ENCODE measurements around the gene TRABD2A. TPM values are rescaled to one million over a fixed set of nuclear protein-coding genes. Genes with fewer than 3 reads are reported as not detected.

The TRABD2A gene
- total RNA-seq, 4 donors from 2014 or later: 2.4 to 16.8 (median 8.5) TPM

DNA sequence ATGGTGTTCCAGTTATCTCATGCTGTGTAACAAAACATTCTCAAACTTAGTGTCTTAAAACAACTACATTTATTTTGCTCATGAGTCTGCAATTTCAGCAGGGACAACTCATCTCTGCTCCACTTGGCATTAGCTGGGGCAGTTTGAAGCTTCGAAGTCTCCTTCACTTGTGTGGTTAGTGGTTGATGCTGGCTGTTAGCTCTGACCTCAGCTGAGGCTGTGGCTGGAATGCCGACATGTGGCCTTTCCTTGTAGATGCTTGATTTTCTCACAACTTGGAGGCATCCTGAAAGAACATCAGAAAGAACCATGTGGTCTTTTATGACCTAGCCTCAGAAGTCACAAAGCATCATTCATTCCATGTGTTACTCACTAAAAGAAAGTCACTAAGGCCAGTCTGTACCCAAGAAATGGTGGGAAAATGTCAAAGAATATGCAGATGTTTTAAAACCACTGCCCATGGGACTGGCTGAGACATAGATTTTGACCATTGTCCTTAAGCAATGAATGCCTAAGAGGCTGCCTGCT lies 20.8 kb upstream of the TRABD2A start:
- TF ChIP-seq, protein P1, sequence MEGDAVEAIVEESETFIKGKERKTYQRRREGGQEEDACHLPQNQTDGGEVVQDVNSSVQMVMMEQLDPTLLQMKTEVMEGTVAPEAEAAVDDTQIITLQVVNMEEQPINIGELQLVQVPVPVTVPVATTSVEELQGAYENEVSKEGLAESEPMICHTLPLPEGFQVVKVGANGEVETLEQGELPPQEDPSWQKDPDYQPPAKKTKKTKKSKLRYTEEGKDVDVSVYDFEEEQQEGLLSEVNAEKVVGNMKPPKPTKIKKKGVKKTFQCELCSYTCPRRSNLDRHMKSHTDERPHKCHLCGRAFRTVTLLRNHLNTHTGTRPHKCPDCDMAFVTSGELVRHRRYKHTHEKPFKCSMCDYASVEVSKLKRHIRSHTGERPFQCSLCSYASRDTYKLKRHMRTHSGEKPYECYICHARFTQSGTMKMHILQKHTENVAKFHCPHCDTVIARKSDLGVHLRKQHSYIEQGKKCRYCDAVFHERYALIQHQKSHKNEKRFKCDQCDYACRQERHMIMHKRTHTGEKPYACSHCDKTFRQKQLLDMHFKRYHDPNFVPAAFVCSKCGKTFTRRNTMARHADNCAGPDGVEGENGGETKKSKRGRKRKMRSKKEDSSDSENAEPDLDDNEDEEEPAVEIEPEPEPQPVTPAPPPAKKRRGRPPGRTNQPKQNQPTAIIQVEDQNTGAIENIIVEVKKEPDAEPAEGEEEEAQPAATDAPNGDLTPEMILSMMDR (IDR thresholded peaks at IDR 0.05; ENCODE audit: low read depth): no peak

DNA sequence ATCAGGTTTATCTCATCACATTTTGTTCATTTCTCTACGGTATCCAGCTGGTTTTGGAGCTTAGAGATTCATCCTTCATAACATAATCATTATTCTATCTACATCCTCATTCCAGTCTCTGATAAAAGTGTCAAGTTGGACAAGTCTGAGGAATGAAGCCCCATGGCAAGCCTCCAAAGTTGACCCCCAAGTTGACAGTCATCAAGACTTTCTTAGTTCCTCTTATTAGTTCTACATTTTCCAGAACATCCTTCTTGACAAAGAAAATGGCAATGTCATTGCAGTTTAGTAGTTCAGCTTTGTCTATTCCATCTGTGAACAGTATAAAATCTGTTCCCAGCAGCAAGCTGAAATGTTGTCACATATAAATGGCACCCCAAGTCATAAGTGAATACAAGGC lies 20.1 kb upstream of the TRABD2A start:
- TF ChIP-seq, protein P1 (IDR thresholded peaks at IDR 0.05; ENCODE audit: low read depth): no peak

DNA sequence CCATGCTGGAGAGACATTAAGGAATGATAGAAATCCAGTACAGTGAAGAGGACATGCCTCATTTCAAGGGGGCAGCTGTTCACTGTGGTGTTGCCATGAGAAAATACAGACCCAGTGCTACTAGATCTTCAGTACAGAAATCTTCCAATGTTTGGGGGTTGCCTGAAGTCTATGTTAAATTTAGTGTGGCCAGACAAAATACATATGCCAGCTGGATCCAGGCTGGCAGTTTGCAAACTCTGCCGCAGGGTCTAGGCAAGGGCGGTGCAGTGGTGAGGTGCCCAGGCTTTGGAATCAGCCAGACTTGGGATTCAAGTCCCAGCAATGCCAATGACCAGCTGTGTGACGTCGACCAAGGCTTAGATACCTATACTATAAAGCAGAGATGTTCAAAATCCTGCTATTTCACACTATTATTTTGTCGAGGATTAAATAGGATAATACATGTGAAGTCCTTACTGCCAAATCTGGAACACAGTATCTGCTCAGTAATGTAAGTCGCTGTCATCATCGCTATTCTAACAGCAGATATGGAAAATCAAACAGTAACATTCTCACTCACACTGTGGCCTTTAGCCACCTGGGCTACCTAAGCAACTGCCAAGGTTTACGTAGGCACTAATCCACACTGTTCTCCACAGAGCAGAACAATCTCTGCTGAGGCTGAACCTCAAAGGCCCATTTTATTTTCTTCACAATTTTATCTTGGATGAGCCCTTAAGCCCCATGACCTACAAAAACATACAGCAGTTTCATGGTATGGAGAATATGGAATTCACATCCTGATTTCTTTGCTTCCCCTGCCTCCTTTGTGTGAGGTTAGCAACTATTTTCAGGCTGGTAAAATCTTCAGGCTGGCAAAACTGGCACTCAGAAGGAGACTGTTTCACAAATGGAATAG lies 18.7 kb upstream of the TRABD2A start:
- TF ChIP-seq, protein P1 (IDR thresholded peaks at IDR 0.05; ENCODE audit: low read depth): no peak

DNA sequence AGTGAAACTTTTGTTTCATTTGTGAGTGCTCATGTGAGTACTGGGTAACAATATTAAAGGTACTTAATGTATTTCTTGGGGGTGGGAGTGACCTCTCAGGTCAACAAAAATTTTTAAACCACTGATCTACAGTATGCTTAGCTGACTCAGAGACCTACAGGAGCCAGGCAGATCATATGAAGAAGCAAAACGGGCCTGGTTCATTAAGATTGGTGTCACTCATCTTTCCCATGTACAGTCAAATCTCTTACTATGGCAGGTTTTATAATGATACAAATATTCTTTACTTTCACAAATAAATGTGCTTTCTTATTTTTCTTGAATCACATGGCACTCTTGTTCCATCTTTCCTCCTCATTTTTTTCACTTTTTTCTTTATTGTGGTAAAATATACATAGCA lies 16.9 kb upstream of the TRABD2A start:
- TF ChIP-seq, protein P1 (IDR thresholded peaks at IDR 0.05; ENCODE audit: low read depth): no peak

DNA sequence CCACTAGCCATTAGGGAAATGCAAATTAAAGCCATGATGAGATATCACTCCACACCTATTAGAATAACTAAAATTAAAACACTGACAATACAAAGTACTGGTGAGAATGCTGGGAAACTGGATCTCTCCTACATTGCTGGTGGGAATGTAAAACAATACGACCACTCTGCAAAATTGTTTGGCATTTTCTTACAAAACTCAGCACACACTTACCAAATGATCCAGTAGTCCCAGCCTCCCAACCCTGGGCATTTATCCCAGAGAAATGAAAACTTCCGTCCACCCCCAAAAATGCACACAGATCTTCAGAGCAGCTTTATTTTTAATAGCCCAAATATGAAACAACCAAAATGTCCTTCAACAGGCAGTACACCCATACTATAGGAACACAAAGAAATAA lies 15.7 kb upstream of the TRABD2A start:
- TF ChIP-seq, protein P1 (IDR thresholded peaks at IDR 0.05; ENCODE audit: low read depth): no peak

DNA sequence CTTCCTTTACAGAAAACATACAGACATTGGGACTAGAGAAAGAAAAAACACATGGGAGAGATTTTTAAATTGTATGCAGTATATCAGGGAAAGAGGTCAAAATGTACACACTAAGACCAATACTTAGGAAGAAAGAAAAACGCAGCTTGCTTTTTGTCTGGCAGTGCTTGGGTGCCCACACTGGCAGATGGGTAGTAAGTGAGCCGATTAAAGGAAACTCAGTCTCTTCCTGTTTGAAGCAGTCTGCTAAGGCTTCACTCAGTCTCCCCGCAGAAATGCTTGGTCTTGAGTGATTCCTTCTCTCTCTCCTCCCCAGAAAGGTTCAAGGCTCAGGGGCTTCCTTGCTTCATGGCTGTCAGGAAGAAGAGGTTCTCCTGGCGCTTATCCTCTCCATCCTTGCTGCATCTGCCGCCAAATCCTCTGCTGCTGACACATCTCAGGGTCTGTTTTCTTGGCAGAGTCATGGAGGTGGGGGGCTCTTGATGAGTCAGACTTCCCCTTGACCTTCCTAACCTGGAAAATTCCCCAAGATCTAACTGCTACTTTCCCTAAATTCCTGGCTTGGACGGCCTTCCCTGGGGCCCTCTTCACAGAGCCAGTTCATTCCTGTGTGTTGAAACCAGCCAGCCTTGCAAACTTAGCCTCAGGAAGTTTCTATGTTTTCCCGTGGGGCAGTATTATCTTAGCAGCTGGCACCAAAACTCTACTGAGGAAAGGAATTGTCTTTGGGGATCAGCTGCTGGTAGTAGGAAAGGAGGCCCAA lies 14.1 kb upstream of the TRABD2A start:
- TF ChIP-seq, protein P1 (IDR thresholded peaks at IDR 0.05; ENCODE audit: low read depth): no peak

DNA sequence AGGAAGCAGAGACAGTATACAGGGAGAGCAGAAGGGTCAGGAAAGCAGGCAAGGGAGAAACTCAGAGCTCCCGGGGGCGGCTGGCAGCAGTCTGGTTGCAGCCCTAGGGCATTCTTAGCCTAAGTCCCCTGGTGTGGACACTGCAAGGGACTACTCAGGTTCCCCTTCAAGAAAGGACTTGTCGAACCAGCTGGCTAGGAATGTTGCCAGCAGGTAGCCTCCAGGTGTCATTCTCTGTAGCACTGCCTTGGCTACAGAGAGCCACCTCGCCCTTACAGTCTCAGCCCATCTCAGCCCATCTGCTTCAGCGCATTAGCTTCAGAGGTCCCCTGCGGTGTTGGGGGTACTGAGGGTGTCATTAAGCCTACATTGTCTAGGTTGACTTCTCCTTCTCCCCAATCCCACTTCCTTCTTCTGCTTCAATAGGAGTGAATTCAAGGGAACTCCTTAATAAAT lies 13.3 kb upstream of the TRABD2A start:
- TF ChIP-seq, protein P1 (IDR thresholded peaks at IDR 0.05; ENCODE audit: low read depth): no peak
